Ecto neural progenitor cell (in vitro differentiated cells): ENCODE data around the gene BCAS4.

Source experiments
- DNase-seq: peaks from one replicate; pipeline ENCODE4 v3.0.0-alpha.2; 2018; ENCODE audit warnings: low spot score

Gene BCAS4

DNA sequence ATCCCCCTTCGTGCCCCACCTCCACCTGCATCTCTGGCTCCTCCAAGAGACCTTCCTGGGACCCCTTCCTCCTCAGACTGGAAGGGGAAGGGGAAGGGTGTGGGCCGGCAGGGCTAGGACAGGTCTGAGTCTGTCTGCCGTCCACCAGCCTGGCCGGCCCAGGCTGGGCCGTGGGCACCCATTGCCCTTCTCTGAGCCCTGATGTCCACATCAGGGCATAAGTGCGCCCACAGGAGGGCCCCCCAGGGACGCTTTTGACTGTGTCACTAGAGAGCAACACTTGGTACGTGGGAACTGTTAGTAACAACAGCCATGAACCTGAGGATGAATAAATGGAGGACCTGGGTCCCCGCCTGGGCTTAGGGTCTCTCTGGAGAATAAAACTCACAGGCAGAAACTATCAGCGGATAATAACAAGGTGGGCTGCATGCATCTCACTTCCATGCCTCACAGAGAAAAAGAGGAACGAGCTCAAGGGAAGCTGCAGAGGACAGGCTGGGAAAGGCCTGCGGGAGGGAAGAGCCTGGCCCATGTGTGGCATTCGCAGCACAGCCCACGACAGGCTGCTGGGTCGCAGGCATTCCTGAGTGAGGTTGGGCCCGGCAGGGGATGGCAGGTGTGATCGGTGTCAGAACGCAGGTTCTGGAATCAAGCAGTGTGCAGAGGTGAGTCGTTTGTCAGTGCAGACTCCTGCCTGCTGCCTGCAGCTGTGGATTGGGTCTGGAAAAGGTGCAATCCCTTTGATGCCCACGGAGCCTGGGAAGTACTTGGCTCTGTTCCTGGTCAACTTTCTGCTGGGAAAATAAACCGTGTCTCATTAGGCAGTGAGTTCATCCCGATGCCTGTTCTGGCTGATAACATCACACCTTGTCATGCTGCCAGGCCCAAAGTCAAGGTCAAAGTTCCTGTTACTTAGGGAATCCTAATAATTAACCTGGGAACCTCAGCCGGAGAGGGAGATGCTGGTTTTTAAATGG lies 60.9 kb downstream of the BCAS4 start:
- DNase-seq = no peak

DNA sequence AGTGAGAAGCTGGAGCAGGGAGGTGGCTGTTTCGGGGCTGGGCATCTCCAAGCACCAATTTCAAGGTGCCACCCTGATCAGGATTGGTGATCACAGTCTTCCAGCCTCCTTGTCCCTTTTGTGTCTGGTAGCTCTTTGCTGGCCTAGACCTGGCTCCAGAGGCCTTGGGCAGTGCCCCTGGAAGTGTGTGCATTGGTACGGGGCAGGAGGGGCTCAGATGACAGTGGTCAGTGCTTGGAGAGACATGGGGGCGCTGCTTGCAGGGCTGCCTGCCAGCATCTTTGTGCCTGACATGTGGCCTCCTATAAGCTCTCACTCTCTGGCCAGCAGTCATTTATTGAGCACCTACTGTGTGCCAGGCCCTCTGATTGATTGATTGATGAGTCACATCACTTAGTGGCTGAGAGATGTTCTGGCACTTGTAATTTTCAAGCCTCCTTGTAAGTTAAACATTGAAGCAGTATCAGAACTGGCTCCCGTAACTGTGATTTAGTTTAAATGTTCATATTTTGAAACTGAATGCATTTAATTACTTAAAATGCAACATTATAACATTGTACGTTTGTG lies 61.7 kb downstream of the BCAS4 start:
- no peak for DNase-seq

DNA sequence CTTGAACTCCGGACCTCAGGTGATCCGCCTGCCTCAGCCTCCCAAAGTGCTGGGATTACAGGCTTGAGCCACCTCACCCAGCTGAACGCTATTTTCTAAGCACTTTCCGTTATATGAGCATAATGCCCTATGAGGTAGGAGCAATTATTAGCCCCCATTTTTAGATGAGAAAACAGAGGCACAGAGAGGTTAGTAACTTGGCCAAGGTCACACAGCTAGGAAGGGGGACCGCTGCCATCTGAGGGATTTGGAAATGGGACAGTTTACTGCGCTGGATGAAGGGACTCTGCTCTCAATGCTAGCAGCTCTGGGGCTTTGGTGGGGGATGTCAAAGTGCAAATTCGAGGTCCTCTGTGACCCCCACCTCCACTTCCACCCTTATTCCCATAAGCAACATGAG lies 62.5 kb downstream of the BCAS4 start:
- no peak for DNase-seq

DNA sequence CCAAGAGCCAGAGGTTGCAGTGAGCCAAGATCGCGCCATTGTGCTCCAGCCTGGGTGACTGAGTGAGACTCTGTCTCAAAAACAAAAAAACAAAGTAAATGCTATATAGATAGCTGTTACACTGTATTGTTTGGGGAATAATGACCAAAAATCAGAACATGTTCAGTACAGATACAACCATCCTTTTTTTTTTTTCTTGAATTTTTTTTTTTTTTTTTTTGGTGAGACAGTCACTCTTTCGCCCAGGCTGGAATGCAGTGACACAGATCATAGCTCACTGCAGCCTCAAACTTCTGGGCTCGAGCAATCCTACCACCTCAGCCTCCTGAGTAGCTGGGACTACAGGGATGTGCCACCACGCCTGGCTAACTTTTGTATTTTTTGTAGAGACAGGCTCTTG lies 63.7 kb downstream of the BCAS4 start:
- no peak for DNase-seq

DNA sequence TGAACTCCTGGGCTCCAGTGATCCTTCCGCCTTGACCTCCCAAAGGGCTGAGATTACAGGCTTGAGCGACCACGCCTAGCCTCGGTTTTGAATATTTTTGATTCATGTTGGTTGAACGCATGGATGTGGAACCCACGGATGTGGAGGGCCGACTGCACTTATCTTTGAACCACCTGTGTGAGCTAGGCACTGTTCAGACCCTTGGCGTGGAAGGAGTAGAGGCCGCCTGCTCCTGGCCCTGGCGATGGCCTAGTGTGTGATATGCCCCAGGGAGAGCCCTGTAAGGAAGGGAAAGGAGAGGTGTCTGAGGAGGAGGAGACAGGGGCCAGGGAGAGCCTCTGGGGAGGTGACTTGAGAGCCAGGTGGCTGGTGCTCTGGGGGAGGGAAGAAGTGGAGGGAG lies 64.3 kb downstream of the BCAS4 start:
- no peak for DNase-seq

DNA sequence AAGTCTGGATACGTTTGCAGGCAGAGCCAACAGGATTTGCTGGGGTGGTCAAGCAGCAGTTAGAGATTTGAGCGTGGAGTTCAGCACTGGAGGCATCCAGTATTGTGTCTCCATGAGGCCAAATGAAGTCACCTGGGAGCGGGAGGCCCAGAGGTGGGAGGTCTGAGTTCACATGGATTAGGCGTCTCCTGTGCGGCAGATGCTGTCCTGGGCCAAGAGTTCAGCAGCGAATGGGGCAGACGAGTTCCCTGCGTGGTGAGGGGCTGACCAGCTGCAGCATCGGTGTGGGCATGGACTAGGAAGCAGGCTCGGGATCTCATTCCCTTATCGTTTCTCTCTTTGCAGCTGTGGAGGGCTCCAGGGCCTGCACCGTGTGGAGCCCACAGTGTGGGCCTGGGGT lies 66.2 kb downstream of the BCAS4 start:
- no peak for DNase-seq

DNA sequence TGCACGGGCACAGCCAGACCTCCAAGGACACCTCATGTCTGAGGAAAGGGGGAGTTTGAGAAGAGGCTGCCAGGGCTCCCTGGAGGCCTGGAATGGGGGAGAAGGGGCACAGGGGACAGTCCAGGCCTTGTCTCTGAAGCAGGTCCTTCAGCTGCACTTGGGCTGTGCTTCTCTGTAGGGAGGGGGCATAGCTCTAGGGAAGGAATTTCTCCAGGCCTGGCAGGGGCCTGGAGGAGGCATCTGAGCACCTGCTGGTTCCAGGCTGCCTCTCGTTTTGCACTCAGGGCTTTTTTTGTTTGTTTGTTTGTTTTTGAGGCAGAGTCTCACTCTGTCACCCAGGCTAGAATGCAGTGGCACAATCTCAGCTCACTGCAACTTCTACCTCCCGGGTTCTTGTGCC lies 67.7 kb downstream of the BCAS4 start:
- DNase-seq = no peak

DNA sequence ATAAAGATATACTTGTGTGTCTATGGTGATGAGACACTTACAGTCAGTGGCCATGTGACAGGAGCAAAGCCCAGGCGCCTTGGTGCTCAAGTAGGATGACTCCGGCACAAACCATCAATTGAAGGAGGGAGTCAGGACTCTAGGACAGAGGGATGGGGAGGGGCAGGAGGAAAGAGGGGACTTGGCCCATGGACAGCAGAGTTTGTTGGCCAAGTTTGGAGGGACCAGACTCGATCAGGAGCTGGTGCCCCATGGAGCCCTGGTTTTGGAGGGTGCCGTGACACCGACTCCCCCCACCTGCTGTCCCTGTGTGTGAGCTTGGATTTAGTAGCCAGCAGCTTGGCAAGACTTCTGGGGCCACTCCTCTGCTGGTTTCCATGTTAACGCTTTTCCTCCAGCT lies 70.3 kb downstream of the BCAS4 start:
- no peak for DNase-seq

DNA sequence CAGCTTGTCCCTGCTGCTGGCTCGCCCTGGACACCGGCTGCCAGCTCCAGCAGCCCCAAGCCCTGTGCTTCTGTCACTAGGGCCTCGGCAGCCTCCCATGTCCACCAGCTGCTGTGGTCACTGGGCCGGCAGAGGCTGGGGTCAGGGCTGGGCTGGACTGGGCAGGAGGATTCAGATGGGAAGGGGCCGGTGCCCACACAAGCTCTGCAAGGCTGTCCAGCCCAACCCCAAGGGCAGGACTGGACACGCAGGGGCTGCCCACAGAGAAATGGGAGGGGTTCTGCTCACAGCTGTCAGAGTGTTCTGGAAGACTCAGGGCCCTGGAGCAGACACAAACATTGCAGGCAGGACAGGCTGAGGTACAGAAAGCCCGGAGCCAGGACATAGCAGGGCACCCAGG lies 70.7 kb downstream of the BCAS4 start:
- DNase-seq = no peak

DNA sequence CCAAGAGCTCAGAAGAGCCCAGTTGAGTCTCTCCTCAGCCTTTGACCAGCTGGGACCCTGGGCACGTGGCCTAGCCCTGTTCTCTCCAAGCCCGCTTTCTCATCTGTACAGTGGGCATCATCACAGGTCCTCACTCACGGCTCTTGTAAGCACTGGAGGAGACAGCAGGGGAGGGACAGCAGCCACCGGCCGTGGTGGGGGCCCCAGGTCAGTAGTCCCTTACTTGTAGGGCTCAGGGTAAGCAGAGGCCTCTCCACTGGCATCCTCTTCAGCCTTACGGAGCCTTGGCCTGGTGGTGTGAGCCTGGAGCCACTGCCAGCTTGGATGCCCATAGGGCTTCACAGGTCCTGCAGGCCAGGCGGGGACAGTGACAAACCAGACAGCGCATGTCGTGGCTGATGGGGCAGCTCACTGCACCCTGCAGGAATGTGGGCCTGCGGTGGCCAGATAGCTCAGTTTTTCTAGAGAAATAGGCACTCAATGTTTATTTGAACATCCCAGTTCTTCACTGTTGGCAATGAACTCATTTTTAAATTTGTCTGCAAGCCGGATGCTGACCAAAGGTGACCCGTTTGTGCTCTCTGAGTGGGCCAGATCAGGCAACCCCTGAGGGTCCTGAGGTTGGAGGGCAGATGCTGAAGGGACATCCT lies 71.3 kb downstream of the BCAS4 start:
- no peak for DNase-seq

DNA sequence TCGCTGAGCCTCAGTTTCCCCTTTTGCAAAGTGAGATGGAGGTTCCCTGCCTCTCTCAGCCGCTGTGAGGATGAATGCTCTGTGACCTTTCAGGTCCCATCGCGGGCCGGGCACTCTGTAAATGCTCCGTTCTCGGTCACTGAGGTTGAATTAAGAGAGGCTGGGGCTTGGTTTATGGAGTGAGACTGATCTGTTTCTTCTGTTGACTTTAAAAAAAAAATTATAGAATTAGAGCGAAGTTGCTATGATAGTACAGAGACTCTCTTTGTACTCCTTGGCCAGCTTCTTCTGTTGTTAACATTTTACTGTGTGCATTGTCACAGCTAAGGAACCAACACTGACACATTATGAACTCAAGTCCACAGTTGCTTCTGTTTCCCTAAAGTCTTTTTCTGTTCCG lies 72.0 kb downstream of the BCAS4 start:
- DNase-seq = no peak

DNA sequence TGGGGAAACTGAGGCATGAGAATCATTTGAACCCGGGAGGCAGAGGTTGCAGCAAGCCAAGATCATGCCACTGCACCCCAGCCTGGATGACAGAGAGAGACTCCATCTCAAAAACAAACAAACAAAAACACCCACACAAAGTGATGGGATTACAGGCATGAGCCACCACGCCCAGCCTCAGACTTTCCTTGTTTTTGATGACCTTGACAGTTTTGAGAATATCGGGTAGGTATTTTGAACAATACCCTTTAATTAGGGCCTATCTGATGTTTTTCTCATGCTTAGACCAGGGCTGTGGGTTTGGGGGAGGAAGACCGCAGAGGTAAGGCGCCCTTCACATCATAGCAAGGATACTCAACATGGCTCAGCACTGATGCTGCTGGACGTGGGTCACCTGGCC lies 72.9 kb downstream of the BCAS4 start:
- no peak for DNase-seq

DNA sequence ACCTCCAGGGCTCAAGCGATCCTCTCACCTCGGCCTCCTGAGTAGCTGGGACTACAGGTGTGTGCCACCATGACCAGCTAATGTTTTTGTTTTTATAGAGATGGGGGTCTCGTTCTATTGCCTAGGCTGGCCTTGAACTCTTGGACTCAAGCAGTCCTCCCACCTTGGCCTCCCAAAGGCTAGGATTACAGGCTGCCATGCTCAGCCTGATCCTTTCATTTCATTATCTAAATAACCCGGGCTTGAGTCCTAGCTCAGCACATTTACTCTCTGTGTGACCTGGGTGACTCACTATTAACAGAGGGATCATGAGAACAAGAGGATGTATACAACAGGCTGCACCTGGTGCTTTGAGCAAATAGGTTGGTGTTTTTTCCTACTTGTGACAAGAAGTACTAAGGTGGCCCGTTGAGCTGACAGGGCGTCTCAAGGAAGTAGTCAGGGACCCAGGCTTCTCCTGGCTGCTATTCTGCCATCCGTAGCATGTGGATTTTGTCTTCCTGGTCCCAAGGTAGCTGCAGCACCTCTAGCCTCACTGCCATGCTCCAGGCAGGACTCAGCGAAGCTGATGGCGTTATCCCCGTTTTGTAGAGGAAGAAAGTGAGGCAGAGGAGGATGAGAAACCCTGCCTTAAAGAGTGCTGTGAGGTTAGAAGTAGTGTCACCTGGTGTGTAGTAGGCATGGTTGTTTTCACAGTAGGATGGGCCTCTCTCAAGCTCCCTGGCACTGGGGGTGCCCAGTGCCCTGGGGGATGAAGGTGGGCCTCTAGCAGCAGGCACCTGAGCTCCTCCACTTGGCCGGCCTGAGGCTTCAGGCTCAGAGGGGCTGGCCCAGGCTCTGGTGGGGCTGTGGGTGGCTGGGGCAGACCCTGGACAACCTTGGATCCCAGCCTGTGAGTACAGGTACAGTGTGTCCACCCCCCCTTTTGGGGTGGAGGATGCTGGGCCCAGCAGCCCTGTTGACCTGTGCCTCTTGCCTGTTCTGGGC lies 73.9 kb downstream of the BCAS4 start:
- no peak for DNase-seq

DNA sequence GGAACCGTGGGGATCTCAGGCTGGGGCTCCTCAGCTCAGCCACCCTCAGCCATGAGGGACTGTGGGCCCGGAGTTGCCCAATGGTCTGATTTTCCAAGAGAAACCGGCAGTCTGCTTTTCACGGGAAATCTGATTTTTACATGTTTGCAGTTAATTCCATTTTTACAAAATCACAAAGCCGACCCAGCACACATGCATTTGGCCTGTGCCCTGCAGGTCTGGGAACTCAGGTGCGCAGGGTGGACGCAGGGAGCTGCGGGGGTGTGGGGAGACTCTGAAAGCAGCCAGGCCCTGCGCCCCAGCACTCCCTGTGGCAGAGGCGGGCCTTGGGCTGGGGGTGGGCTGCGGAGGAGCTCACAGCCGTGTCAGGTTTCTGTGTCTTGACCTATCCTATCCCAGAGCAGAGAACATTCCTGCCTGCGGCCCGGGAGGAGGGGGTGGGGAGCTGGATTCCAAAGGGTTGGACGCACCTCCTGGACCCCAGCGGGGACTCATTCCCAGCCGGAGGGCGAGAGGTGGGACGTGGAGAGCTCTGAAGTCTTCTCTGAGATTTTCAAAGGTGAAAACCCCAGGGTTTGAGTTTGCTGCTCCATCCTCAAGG lies 75.8 kb downstream of the BCAS4 start:
- peak; percentile 93 for DNase-seq

DNA sequence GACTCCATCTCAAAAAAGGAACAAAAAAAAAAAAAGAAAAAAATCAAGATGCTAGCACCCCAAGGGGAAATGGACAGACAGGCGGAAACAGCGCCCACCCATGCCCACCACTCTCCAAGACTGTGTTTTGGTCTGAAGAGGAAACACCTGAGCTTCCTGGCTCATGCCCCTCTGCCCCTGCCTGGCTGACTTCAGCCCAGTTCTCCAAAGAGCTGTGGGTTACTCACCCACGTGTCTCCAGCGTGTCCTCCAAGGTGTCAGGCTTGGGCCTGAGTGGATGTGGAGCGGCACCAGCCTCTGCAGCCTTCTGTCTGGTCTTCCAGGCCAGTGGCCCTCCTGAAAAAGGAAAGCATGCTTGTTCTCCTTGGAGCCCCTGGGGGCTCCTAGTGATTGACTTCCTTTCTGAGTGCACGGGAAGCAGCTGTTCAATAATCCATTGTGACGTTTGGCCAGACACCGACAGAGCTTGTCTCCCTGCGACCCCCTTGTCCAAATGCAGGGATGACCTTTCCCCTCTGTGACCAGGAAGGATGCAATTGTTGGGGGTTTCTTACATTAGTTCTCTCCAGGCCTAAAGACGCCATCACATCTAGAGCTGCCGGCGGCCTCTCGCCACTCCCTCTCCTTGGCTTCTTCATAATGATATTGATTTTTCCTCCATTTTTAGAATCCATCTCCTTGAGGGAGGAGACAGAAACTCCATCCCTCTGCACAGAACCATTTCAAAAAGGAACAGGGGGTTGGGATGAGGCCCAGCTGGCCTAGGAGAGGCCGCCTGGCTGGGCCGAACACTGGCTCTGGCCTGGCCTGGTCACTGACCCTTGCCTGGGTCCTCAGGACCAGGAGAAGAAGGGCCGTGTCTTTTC lies 77.9 kb downstream of the BCAS4 start:
- no peak for DNase-seq

DNA sequence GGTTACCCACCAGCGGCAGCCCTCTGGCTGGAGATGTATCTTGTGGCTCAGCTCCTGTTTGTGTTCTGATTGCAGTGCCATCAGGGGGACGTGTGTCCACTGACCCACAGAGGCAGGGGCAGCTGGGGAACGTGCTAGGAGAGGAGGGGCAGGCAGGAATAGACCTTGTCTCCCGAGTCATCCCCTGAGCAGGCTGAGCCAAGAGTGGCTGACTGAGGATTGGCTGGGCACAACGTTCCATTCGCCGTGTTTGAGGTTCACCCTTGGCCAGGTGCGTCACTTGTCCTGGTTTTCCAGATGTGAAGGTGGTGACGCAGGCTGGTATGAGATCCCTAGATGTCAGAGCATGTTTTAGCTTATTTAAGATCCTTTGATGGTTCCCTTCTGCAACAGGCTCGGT lies 78.7 kb downstream of the BCAS4 start:
- no peak for DNase-seq

DNA sequence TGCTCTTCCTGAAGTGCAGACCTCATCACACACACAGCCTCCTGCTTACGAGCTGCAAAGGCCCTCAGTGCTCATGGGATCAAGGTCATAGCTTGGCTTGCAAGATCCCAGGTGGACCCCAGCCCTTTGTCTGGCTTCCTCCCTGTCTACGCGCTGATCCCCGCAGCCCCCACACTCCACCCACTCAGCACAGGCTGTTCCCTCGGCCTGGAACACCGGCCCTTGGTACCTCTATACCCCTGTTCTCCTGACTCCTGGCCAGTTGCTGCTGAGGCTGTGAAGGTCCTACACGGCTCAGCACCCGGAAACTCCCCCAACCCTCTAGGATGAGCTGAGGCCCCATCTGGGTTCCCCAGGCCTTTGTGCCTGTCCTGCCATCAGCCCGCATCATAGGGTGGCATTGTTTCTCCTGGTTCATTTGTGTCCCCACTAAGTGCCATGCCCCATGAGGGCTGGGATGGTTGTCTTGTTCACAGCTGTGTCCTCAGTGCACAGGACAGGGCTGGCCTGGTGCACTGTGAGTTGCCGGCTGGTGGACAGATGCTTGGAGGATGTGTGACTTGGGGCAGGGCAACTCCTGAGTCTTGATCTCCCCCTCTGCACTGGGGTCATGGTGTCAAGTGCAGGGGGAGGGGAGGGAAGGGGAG lies 79.4 kb downstream of the BCAS4 start:
- DNase-seq = no peak

DNA sequence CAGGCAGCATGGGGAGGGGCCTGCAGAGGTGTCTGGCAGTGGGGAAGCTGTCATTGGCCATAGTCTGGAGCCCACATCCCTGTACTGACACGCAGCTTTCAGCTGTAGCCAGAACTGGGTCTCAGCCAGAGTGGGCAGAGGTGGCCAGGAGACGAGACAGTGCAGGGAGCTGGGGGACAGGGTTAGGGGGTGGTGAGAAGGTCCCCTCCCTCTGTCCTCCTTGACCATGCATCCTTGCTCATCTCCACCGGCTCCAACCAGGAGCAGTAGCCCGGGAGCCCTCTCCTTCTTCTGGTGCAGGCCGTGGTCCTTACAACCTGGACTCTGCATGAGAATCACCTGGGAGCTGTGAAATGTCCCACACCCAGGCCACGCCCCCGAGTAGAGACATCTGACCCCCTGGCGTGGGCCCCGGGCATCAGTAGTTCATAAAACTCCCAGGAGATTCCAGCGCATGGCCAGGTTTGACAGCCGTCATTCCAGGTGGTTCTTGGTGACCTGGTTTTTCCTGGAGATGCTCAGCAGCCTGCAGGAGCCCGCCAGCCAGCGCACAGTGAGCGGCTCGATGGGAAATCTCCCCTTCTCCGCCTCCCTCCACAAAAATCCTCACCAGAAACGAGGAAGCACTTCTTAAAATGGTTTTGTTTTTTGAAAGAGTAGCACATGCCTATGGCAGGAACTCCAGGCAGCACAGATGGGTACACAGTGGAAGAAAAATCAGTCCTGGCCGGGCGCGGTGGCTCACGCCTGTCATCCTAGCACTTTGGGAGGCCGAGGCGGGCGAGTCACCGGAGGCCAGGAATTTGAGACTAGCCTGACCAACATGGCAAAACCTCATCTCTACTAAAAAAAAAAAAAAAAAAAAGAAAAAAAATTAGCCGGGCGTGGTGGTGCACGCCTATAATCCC lies 80.2 kb downstream of the BCAS4 start:
- DNase-seq = no peak
